NCI-H2196 (cell line): ENCODE measurements around the gene COL12A1.
"Not testable (repeated sequence)": the region's sequence is repeated elsewhere in the genome, so short reads cannot be mapped to it uniquely, and the experiment has no call there.

Source experiments
- DNase-seq: peaks from one replicate; lab custom pipeline; 2025; ENCODE audit not compliant: unreplicated experiment; lab: John Stamatoyannopoulos, UW

COL12A1 gene

DNA sequence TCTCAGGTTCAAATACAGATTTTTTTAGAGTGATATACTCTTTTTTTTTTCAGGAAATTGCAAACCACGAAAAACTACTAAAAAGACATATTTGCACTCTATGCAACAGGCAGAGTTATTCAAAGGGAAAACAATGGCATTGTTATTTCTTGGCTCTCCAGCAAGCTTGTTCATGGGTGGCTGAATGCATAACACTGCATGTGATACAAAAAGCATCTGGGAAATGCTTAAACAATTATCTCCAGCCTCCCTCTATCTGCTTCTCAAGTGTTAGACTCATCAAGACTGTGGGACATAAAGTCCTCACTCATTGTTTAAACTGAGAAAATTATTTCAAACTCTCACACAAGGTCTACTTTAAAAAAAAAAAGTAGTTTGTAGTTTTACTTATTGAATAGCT is 7.3 kb upstream of the COL12A1 start:
- DNase-seq, result no peak

DNA sequence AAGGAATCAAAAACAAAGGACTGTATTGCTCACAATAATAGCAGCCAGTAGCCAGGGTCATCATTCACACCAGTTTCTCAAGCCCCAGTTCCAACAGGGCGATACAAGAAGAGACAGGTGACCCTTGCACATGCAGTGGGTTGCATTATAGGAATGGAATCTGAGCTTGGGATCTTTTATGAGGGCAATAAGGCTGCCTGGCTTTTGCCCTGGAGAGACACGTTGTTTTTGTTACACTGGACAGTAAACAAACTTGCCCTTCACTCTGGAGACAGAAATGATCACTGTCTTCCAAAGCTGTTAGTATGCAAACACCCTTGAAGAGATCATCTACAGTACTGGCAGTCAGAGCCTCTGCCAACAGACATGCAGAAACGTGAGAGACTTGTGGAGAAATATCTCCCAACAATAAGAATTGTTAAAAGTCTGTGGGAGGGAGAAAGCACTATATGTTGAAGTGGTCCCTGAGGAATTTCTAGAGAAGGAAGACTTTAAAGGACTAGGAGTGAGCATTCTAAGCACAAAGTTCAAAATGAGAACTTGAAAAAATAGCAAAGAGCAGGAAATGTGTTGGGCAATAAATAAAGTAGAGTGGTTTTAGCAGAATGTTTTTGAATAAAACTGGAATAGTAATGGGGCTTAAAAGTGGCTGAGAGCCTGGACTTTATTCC is 6.2 kb upstream of the COL12A1 start:
- DNase-seq, result no peak

DNA sequence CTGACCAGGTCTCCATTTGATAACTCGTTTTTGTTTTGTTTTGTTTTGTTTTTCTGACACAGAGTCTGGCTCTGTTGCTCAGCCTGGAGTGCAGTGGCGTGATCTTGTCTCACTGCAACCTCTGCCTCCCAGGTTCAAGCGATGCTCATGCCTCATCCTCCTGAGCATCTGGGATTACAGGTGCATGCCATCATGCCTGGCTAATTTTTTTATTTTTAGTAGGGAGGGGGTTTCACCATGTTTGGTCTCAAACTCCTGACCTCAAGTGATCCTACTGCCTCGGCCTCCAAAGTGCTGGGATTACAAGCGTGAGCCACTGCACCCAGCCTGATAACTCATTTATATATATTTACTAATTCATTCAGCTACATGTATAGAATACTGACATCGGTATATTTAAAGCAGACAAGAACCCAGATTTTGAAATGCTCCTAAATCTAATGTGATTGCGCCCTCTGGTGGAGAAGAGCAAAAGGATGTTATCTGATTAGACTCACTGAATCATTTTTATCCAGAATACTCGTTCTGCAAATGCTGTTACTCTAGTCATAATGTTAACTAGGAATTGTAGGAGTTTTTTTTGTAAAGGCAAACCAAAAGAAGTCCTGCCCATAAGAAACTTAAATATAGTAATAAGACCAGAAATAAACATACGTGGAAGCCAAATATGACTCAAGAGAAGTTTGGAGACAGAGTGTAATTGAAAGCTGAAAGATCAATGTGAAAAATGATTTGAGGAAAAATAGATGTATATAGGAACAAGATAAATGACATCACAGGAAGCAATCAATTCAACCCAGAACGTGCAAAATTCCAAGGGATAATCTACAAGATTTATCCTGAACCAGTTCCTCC is 5.3 kb upstream of the COL12A1 start:
- DNase-seq, result peak; percentile 79

DNA sequence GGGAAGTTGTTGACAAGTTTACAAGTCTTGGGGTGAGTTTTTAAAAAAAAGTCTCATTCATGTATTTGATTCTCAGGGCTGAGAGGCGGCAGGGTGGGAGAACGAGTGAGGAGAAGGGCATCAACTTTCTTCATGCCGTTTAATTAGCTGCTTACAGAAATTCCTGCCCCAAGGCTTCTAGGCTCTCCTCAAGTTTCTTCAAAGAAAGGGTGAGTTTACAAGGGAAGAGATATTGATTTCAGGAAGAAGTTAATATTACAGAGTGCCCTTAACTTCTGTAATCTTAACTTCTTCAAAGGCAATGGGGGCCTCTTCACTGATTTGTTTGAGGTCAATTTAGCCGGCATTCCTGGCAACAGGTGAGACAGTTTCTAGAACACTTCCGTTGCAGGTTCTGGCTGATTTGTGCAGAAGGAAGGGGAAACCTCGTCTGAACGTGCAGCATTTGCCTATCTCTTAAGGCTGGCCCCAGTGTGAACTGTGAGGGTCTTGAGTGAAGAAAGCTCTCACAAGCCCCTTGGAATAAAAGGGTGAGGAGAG is 3.4 kb upstream of the COL12A1 start:
- DNase-seq, result no peak

DNA sequence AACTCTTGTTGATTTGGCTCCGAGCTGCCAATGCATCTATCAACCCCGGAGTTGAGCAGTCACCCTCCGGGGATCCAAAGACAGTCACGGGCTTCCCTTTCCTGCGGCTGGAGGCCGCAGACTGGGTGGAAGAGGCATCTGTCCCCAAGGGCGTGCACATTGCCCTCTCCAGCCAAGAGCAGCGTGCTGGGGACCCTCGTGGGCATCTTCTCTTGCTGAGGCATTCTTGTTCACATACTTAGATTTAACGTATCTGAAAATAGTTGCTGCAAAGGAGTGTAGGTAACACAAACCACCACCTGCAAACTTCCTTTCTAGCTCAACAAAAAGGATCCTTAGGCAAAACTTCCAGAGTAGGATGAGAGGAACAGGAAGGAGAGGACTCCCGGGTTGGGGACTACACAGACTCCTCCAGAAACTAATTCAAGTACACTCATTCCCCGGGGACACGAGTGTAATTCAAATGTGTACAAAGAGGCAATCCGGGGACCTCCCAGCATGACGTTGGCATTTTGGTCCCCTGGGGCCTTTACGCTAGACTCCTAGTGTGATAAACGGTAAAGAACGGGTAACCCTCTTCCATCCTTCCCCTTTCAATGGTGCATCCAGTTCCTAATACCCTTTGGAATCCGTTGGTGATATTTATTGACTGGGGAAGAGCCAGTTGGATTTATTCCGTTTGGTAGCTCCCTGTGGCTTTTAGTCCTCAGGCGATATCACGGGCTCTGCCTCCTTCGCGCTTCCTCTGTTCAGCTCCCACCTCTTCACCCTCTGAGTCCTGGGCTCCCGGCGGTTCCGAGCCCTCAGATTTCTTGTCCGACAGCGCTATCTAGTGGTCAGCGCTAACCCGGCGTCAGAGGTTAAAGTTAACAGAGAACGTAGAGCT is 2.7 kb upstream of the COL12A1 start:
- DNase-seq, result peak; percentile 77

DNA sequence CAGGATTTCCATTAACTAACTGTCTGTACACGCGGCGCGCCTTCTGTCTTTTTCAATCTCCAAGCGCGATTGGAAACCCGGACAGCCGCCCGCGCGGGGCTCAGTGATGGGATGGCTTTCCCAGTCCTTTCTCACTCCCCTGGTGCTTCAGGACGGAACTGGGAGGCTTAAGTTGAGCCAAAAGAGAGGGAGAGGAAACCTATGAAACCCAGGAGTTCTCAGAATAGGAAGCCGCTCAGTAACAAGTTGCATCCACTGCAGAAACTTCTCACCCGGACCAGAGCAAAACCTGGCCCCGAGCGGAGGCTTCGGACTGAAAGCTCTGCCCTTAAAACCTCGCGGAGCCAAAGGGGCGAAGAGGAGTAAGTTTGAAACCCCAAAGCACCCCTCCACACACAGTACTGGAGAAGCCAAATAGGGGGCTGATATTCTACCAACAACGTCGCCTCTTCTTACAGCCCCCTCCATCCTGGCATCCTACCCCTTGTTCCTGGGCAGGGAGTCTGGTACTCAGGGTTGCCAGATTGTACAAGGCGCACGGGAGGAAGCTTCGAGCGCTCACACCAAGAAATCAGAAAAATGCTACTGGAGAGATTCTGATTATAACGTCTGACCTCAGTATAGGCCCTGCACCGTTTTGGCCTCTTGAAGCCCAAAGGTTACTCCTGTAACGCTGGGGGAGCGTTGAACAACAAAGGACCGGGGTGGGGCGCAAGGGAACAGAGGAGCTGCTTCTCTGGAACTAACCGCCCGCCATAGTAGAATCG is 906 bp upstream of the COL12A1 start:
- no peak for DNase-seq

DNA sequence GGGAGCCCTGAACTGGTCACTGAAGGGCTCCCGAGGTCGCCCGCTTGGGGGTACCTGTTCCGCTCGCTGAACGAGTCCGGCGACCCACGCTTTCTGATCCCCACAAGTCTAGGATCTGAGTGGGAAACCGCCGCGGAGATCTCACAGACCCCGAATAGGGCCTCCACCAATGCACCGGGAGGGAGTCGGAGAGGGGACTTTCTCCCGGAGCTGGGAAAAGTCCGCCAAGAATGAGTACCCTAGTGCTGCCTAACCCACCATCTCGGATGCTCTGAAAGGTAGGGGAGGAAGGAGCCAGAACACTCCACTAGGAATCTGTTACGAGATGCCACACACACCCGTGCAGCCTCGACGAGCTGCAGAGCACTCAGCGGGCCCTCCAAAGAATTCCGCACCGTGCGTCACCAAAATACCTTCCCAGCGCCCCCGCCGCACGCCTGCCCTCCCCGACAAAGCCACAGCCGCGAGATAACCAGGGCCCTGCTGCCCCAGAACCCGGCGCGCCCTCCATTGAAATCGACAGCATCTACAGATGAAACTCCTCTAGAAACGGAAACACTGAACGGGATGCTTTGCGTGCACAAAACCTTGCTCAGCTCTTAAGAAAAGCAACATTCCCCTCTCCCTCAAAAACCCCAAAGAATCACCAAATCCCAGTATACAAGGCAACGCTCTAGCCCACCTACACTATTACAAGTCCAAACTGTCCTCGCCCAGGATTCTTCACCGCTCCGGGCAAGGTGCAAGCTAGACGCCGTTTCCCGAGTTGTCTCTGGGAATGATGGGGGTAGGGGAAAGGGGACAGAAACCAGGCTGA is 686 bp downstream of the COL12A1 start:
- DNase-seq, result no peak

DNA sequence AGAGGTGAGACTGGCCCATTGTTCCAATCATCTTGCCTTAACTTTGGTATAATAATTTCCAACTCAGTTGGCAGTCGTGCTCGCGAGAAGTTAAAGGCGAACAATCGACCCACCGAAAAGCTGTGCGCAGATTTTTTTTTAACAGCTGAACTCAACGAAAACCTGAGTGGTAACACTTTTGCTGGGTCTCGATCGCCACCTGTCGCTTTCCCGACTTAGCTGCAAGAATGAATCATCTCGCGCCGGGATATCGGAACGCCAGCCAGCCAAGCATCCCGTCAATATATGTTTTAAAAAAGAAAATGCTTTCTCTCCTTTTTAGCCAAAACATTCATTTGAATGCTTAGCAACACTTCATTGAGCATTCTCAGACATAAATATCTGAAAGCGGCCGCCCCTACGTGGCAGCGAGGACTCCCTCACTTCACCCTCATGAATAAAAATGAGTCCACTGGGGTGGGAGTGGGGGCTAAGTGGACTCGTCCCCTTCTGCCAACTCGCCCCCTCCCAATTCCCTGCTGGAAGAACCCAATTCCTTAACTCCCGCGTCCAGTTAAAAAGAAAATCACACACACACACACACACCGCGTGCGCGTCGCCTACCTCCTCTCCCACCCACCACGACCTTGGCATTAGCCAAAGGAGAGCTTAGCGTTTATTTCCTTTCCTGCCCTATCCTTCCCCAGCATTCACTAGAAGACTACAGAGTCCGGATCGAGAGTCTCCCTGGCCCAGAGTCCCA is 1.5 kb downstream of the COL12A1 start:
- peak; percentile 57 for DNase-seq

DNA sequence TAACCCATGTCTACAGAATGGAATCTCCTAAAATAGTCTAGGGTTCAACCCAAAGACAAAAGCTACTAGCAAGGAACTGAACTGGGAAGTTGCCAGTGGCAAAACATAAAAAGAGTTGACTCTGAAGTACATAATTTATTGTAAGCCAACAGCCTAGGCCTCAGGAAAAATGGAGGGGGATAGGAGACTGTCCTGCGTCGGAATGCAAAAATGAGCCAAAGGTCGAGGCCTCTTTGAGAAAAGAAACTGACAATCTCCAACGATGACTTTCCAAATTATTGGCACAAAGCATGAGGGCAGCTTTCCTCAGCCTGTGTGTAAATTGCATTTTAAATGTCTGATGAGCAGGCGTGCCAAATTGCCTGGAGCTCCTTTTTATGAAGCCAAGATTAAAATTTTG is 2.1 kb downstream of the COL12A1 start:
- DNase-seq, result no peak

DNA sequence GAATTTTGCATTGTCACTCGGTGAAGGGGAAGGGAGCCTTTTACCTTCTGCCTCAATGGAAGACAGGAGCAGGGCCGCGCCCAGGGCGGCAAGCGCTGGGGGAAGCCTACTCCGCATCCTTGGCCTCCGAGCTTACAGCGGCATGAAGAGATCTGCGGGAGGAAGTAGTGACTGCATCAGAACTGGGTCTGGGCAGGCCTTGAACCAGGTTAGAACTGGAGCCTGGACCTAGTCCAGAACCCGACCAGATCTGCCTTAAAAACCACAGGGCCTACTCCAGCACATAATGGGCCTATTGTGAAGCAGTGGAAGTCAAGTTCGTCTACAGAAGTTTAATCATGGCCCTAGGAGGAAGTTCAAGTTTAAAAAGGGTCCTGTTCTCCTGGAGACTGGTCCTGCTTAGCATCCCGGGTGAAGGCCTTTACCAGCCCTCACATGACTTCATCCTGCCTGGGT is 3.1 kb downstream of the COL12A1 start:
- no peak for DNase-seq

DNA sequence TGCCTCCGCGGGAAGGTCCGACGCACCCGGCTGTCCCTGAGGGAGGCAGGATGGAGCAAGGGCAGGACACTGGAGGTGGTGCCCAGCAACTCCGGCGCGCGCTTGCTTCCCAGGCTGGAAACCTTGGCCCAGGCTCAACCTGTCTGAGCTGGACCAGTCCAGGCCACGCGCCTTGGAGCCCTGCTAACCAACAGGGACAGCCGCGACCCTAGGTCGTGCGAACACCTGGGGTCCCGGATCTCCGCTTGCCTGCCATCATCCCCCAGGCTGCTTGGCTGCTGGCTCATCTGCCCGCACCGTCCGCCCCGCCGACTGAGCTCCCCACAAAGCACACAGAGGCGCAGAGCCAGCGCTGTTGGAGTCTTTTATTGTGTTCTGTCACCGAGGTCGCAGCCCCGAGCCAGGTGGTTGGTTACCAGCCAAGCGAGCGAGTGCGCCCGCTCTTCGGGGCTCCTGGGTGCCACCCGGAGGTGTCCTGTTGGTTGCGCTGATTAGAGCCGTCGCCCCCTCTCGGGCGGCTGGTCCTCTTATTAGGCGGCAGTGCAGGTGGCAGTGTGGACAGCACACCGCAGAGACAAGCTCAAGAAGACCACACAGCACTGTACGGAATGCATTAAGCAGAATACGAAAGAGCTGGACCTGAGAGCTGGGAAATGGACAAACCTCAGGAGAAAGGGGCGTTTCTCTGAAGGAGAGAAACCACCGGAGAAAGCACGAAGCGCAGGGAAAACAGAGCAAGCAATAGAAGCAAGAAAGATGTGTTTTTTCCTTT is 3.8 kb downstream of the COL12A1 start:
- no peak for DNase-seq

DNA sequence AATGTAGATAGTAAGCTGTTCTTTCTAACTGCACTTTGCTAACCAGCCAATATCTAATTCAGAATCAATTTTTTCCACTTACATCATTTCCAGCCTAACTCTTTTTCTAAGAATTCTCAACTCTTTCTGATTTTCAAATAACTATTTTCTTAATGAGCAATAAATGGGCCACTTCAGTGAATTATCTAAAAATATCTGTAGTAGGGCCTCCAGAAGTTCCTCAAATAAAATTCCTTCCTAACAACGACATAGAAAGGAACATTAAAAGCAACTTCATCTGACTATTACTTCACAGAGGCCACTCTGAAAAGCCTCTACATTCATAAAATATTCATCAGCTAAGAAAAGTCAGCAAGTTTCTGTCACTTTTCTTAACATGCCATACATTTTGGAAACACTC is 4.8 kb downstream of the COL12A1 start:
- DNase-seq, result no peak

DNA sequence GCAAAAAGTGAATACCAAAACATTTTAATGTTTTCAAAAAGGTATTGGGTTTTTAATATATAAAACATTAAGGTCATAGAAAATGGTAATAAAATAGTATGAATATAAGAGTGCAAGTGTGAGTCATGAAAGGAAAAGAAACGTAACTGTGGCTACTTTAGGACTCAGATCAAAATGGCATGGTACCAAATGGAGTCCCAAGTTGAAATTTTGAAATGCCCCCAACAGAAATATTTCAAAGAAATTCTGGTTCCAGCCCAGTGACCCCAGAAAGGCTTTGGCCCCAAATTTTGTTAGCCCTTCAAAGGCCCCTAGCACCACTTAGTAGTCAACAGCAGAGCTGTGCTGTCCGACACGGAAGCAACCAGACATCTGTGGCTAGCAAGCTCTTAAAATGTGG is 6.0 kb downstream of the COL12A1 start:
- no peak for DNase-seq

DNA sequence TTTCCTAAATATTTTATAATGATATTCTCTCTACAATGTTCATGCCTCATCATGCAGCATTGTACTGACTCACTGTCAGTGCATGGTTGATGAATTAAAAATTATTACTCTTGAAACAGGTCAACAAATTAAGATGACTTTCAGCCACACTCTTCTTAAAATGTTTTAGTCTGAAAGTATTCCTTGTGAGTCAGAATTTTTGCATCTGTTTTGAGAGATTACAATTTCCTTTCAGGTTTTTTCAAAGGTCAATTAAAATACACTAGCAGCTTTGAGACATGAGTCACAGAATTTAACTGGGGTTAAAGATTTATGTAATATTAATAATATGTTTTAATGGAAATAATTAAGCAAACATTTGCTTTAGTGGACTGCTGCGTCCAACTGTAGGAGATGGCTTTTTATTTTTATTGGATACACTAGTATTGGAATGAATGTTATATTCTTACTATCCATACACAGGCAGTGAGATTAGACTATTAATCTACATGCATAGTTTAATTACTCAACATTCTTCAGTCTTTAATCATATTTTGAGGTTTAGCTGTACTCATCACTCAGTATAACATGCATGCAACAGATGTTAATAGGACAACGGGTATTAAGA is 9.7 kb downstream of the COL12A1 start:
- DNase-seq, result no peak

DNA sequence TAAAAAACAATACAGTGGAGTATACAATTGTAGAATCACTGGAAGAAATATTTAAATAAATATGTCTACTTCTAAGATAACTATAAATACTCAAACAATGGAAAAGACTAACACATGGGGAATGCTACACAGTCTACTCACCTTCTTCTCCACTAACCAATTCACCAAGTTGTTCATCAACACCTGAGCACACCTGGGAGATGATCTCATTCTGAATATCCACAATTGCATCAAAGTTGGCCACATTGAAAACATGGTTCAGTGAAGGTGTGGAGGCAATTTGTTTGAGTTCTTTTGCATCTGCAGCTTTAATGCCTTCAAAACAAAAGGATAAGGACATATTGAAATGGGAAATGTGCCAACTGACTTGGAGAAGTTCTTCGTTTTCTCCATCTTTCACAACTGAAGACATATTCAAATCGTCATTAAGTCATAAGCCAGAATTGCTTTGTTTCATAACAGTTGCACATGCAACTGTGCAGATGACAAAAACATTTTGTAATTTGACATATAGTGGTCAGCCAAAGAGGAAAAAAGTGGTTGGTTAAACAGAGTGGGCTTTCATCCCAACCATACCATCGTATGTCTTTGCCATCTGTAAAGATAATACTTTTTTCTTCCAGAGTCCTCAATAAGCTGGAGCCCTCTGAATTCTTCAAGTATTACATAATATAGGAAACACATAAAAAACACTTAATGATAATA is 17.5 kb downstream of the COL12A1 start:
- DNase-seq, result no peak

DNA sequence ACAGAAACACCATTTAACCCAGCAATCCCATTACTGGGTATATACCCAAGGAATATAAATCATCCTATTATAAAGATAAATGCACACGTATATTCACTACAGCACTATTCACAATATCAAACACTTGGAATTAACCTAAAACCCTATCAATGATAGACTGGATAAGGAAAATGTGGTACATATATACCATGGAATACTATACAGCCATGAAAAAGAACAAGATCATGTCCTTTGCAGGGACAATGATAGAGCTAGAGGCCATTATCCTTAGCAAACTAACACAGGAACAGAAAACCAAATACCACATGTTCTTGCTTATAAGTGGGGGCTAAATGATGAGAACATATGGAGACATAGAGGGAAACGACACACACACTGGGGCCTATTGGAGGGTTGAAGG is 19.3 kb downstream of the COL12A1 start:
- not testable (repeated sequence) for DNase-seq

DNA sequence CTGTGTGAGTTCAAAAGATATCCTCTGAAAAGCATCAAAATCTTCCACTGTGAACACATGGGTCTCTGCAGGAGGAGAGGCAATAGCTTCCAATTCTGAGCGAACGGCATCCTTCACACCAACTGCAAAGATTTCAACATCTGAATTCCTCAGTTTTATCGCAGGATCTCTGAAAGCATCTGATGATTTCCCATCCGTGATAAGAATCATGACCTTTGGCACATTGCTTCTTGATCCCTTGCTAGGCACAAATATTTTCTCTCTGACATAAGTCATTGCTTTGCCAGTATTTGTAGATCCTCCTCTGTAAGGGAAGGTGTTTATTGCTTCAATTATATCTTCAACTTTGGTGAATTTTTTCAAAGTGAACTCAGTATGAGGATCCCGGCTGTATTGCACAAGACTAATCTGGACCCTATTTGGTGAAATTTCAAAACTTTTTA is 22.7 kb downstream of the COL12A1 start:
- DNase-seq, result no peak
